HepG2 (cell line): ENCODE results near the gene FGA. TPM values are rescaled to one million over a fixed set of nuclear protein-coding genes. Genes with fewer than 3 reads are reported as not detected.

Source experiments
- CREM ChIP-seq, 2 experiments: sonication (generic) in 1 of 2; formaldehyde crosslinking in 1 of 2; IDR thresholded peaks; 2 replicates each; pipeline versions ENCODE4 v1.4.0 to v1.6.1; 2016 to 2020; ENCODE audit warnings: antibody characterized with exemption in 1 of 2, mild to moderate bottlenecking in 1 of 2, missing genetic modification reagents in 1 of 2
- FOSL1 ChIP-seq: sonication (generic); formaldehyde crosslinking; IDR thresholded peaks from 2 replicates; pipeline ENCODE4 v1.9.0; 2021; ENCODE audit warnings: missing genetic modification reagents, borderline replicate concordance
- FOSL2 ChIP-seq: sonication (generic); formaldehyde crosslinking; IDR thresholded peaks from 2 replicates; pipeline ENCODE4 v1.4.0; 2020; ENCODE audit warnings: missing genetic modification reagents
- FOXK1 ChIP-seq: sonication (generic); formaldehyde crosslinking; IDR thresholded peaks from 2 replicates; pipeline ENCODE4 v1.4.0; 2020; ENCODE audit warnings: low read depth, missing genetic modification reagents, borderline replicate concordance
- GATAD1 ChIP-seq: IDR thresholded peaks from 2 replicates; pipeline ENCODE4 v1.6.1; 2016; ENCODE audit warnings: missing genetic modification reagents, missing compliant biosample characterization
- HOXA3 ChIP-seq: sonication (generic); formaldehyde crosslinking; IDR thresholded peaks from 2 replicates; pipeline ENCODE4 v1.5.0; 2020; ENCODE audit warnings: missing genetic modification reagents
- NFIC ChIP-seq: IDR thresholded peaks from 2 replicates; pipeline ENCODE4 v1.6.1; 2012; ENCODE audit warnings: mild to moderate bottlenecking, low read length, inconsistent platforms
- NKX3-1 ChIP-seq: sonication (generic); formaldehyde crosslinking; IDR thresholded peaks from 2 replicates; pipeline ENCODE4 v1.5.0; 2020; ENCODE audit warnings: missing genetic modification reagents
- NR2F1 ChIP-seq, 2 experiments: fragments of 450-650 bp in 1 of 2; formaldehyde crosslinking in 1 of 2; IDR thresholded peaks; 2 replicates each; pipeline versions ENCODE4 v1.5.0 to v1.6.1; 2016 to 2020; ENCODE audit warnings: mild to moderate bottlenecking in 1 of 2, missing compliant biosample characterization in 1 of 2, missing genetic modification reagents in 1 of 2, moderate library complexity in 1 of 2
- NR2F6 ChIP-seq, 2 experiments: IDR thresholded peaks; 2 replicates each; pipeline ENCODE4 v1.6.1; 2016; ENCODE audit warnings: antibody characterized with exemption in 1 of 2, mild to moderate bottlenecking in 1 of 2
- RERE ChIP-seq: IDR thresholded peaks from 2 replicates; pipeline ENCODE4 v1.6.1; 2016; ENCODE audit warnings: low read depth, missing genetic modification reagents, missing compliant biosample characterization
- RXRA ChIP-seq: sonication (generic); formaldehyde crosslinking; IDR thresholded peaks from 2 replicates; pipeline ENCODE4 v1.5.1; 2020; ENCODE audit warnings: missing genetic modification reagents
- RXRB ChIP-seq: IDR thresholded peaks from 2 replicates; pipeline ENCODE4 v1.6.1; 2016; ENCODE audit warnings: borderline replicate concordance, missing genetic modification reagents, missing compliant biosample characterization
- SALL1 ChIP-seq: sonication (generic); formaldehyde crosslinking; IDR thresholded peaks from 2 replicates; pipeline ENCODE4 v1.8.0; 2022; ENCODE audit warnings: mild to moderate bottlenecking, missing genetic modification reagents
- SKI ChIP-seq: fragments of 450-650 bp; IDR thresholded peaks from one replicate; pipeline ENCODE4 v1.6.1; 2018; ENCODE audit warnings: mild to moderate bottlenecking; ENCODE audit not compliant: partially characterized antibody
- SKIL ChIP-seq: sonication (generic); formaldehyde crosslinking; IDR thresholded peaks from 2 replicates; pipeline ENCODE4 v1.8.0; 2022; ENCODE audit warnings: missing genetic modification reagents, mild to moderate bottlenecking, moderate library complexity, borderline replicate concordance
- SOX13 ChIP-seq, 3 experiments: fragments of 450-650 bp in 1 of 3; sonication (generic) in 1 of 3; formaldehyde crosslinking in 1 of 3; IDR thresholded peaks in 2 of 3; conservative IDR thresholded peaks in 1 of 3; 2 replicates each; pipeline versions ENCODE4 v1.5.0 to v1.6.1; 2016 to 2020; ENCODE audit warnings: antibody characterized with exemption in 1 of 3, mild to moderate bottlenecking in 1 of 3, missing compliant biosample characterization in 1 of 3, missing genetic modification reagents in 1 of 3, moderate library complexity in 1 of 3
- SOX6 ChIP-seq, 2 experiments: fragments of 450-650 bp in 1 of 2; sonication (generic) in 1 of 2; formaldehyde crosslinking in 1 of 2; IDR thresholded peaks; 2 replicates each; pipeline versions ENCODE4 v1.4.0 to v1.6.1; 2017 to 2020; ENCODE audit warnings: antibody characterized with exemption in 1 of 2, mild to moderate bottlenecking in 1 of 2, missing genetic modification reagents in 1 of 2
- ZNF205 ChIP-seq: IDR thresholded peaks from 2 replicates; pipeline ENCODE4 v1.6.1; 2018; ENCODE audit warnings: missing biosample characterization, missing genetic modification reagents
- ZNF263 ChIP-seq: sonication (generic); formaldehyde crosslinking; IDR thresholded peaks from 2 replicates; pipeline ENCODE4 v1.4.0; 2020; ENCODE audit warnings: missing genetic modification reagents
- ZNF317 ChIP-seq: sonication (generic); formaldehyde crosslinking; IDR thresholded peaks from 2 replicates; pipeline ENCODE4 v1.5.0; 2020; ENCODE audit warnings: mild to moderate bottlenecking, missing genetic modification reagents
- polyA plus RNA-seq, 8 experiments: library from polyadenylated mRNA; depleted of rRNA in 3 of 8; stranded (reverse) in 7 of 8; unstranded in 1 of 8; fragments of >200 nt; fragmentation: Illumina TruSeq in 4 of 8; extraction: Trizol in 4 of 8; gene quantifications; 2 replicates each; pipeline versions ENCODE4 v1.2.1 to v1.2.3, GENCODE V29; 2011 to 2016; ENCODE audit warnings: low read depth in 4 of 8, missing spikeins in 1 of 8, mixed read lengths in 1 of 8; ENCODE audit not compliant: insufficient read depth in 1 of 8
- total RNA-seq, 5 experiments: library from RNA; depleted of rRNA; stranded (reverse); fragments of >200 nt; fragmentation: Illumina TruSeq; extraction: Trizol; gene quantifications; 2 replicates each; pipeline ENCODE4 v1.2.3, GENCODE V29; 2016; ENCODE audit warnings: low read depth in 1 of 5
- TF ChIP-seq, protein P1 (sequence below): sonication (generic); formaldehyde crosslinking; IDR thresholded peaks from 2 replicates; pipeline ENCODE4 v1.4.0; 2020; ENCODE audit warnings: missing genetic modification reagents

FGA gene
- total and polyA plus RNA-seq, 2 of the 13 experiments (the other 11 are each of a cell fraction or from before 2014, with no cell fraction given), result 640 to 1,523 TPM

DNA sequence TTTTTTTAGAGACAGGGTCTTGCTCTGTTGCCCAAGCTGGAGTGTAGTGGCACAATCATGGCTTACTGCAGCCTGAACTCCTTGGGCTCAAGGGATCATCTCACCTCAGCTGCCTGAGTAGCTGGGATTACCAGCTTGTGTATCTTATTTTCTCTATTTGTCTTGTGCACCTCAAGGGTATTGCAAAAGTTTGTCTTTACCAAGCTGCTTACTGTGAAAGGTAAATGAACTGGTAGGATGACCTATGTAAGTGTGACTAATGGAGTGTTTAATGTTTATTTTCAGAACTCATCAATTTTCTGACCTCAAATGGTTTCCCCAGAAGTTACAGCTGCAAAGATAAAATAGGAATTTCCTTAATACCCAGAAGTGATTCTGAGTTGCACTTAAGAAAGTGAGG lies 5.3 kb upstream of the FGA start (continued):
- TF ChIP-seq CREM (IDR thresholded peaks at IDR 0.05), result peak; percentile 85
- no peak for TF ChIP-seq CREM (CRISPR knock-in tag; IDR thresholded peaks at IDR 0.05)
- TF ChIP-seq FOSL2, result peak; percentile 87
- no peak for TF ChIP-seq ZNF263 (CRISPR knock-in tag)
- peak; percentile 61; the same call in 1 of the 2 replicates for TF ChIP-seq FOSL1
- peak; percentile 51 for TF ChIP-seq SKI
- TF ChIP-seq NR2F1 (CRISPR knock-in tag; IDR thresholded peaks at IDR 0.05), result peak; percentile 54 to 81
- peak; percentile 89 for TF ChIP-seq SALL1 (CRISPR knock-in tag)
- TF ChIP-seq NFIC, result peak; percentile 93
- peak; percentile 62; the same call in 1 of the 2 replicates for TF ChIP-seq RXRA (CRISPR knock-in tag)
- TF ChIP-seq NKX3-1 (CRISPR knock-in tag), result peak; percentile 92
- no peak for TF ChIP-seq SOX6 (IDR thresholded peaks at IDR 0.05)
- peak; percentile 93 for TF ChIP-seq SOX6 (CRISPR knock-in tag; IDR thresholded peaks at IDR 0.05)
- TF ChIP-seq SKIL, result peak; percentile 47; the same call in 1 of the 2 replicates
- peak; percentile 61; the same call in 1 of the 2 replicates for TF ChIP-seq GATAD1 (CRISPR knock-in tag)
- TF ChIP-seq SOX13 (IDR thresholded peaks at IDR 0.05), result peak; percentile 62; the same call in 1 of the 2 replicates
- TF ChIP-seq SOX13 (CRISPR knock-in tag; conservative IDR thresholded peaks at IDR 0.05 in 1 of 2, IDR thresholded peaks at IDR 0.05 in 1 of 2), result peak in 1 of 2 experiments; percentile 95; a peak in 2 of 4 replicates
- peak; percentile 96 for TF ChIP-seq RERE (CRISPR knock-in tag)
- TF ChIP-seq FOXK1 (CRISPR knock-in tag), result peak; percentile 89; the same call in 1 of the 2 replicates
- peak; percentile 46; the same call in 1 of the 2 replicates for TF ChIP-seq HOXA3 (CRISPR knock-in tag)
- TF ChIP-seq RXRB (CRISPR knock-in tag), result peak; percentile 98
- TF ChIP-seq, protein P1, sequence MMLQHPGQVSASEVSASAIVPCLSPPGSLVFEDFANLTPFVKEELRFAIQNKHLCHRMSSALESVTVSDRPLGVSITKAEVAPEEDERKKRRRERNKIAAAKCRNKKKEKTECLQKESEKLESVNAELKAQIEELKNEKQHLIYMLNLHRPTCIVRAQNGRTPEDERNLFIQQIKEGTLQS, result peak; percentile 37; the same call in 1 of the 2 replicates
- peak; percentile 86 for TF ChIP-seq ZNF205 (CRISPR knock-in tag)
- 0 out of 2 replicates have a peak, but pooled peaks have one; percentile 20 for TF ChIP-seq ZNF317
- TF ChIP-seq NR2F6 (IDR thresholded peaks at IDR 0.05), result peak; percentile 87
- TF ChIP-seq NR2F6 (CRISPR knock-in tag; IDR thresholded peaks at IDR 0.05), result peak; percentile 84
